Astrocyte of the spinal cord (primary cell): ENCODE data around the gene CHTOP.

Source experiments
- DNase-seq: peaks from one replicate; pipeline ENCODE4 v3.0.0; 2011; ENCODE audit warnings: low read depth, low spot score
- H3K4me3 ChIP-seq: 2 replicates; pipeline ENCODE4 v1.5.1; 2011; ENCODE audit warnings: low read depth, mild to moderate bottlenecking, low read length, moderate library complexity
- CTCF ChIP-seq: IDR thresholded peaks from 2 replicates; pipeline ENCODE4 v1.5.1; 2012; ENCODE audit warnings: low read depth, mild to moderate bottlenecking, low read length, inconsistent platforms
- in situ Hi-C: cut with HindIII; loops from 2 replicates; pipeline ENCODE4 v1.10.0; 2017; ENCODE audit warnings: low sequenced_read_pairs

CHTOP gene

GRCh38 chr1:153630384-153630783 lies 3.5 kb upstream of the CHTOP start:
- no peak overlapping the region for H3K4me3 ChIP-seq
- TF ChIP-seq CTCF, result no peak
- in situ Hi-C loops, result no loop called here
- DNase-seq, result no peak

GRCh38 chr1:153631047-153632022 lies 2.5 kb upstream of the CHTOP start:
- in situ Hi-C loops, result no loop called here
- H3K4me3 ChIP-seq, result no peak overlapping the region
- no peak for DNase-seq
- no peak for TF ChIP-seq CTCF

DNA sequence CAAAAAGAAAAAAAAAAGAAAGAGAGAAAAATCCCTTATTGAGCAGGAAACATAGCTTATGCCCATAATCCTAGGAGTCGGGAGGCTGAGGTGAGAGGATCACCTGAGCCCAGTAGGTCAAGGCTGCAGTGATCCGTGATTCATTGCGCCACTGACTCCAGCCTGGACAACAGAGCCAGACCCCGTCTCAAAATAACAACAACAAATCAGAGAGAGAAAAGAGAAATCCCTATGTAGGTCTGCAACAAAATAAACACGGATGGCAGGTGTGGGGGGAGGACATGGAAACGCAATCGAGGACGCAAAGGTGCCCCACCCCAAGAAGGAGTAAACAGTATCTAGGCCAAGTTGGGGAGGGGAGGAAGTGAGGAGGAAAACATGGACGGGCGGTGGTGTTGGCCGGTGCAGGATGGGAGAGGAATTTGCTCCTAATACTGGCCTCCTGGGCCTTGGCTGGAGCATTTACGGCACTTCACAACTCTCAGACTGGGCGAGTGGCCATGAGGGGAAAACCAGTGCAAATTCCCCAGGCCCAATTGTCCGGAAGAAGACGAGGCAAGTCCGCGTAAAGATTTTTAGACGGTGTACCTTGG lies 609 bp upstream of the CHTOP start:
- in situ Hi-C loops, result no loop called here
- no peak for TF ChIP-seq CTCF
- H3K4me3 ChIP-seq, result peak overlapping the region; percentile 98
- no peak for DNase-seq

DNA sequence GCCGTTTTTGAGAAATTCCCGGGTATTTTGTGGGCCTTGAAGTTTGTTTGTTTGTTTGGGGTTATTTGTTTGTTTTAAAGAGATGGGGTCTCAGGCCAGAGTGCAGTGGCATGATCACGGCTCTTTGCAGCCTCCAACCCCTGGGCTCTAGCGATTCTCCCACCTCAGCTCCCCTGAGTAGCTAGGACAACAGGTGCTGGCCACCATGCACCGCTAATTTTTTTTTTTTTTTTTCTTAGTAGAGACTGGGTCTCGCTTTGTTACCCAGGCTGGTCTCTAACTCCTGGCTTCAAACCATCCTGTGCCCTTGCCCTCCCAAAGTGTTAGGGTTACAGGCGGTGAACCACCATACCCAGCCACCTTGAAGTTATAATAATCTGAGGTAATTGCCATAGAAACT lies 2.0 kb downstream of the CHTOP start:
- TF ChIP-seq CTCF, result no peak
- DNase-seq, result no peak
- in situ Hi-C loops, result no loop called here
- H3K4me3 ChIP-seq, result peak overlapping the region; percentile 98

DNA sequence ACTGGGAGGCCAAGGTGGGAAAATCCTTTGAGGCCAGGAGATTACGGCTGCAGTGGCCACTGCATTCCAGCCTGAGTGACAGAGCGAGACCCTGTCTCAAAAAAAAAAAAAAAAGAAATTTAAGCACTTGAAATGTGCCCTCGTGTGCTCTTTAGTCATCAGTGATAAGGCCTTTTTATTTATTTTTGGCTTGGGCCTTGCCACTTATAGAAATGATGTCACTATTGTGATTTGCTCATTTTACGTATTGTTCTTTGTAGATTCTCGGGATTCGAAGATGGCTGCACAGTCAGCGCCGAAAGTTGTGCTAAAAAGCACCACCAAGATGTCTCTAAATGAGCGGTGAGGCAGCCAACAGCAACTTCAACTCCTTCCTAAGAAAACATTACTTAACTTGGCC lies 2.4 kb downstream of the CHTOP start:
- DNase-seq, result no peak
- no peak overlapping the region for H3K4me3 ChIP-seq
- in situ Hi-C loops, result no loop called here
- no peak for TF ChIP-seq CTCF

DNA sequence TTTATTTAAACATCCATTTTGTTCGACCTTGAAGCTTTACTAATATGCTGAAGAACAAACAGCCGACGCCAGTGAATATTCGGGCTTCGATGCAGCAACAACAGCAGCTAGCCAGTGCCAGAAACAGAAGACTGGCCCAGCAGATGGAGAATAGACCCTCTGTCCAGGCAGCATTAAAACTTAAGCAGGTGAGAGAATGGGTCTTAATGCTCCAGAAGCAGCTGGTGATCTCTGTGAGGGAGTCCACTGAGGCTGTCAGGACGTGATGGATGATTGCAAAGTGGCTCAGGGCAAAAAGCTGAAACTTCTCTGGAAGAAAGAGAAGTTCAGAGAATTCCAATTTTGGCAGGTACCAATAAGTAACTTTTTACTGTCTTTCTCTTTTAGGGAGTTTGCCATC lies 4.4 kb downstream of the CHTOP start:
- H3K4me3 ChIP-seq, result no peak overlapping the region
- DNase-seq, result no peak
- no peak for TF ChIP-seq CTCF
- in situ Hi-C loops, result no loop called here
